Natural killer cell (primary cell): ENCODE measurements around the gene SLC38A5. TPM values are rescaled to one million over a fixed set of nuclear protein-coding genes. Genes with fewer than 3 reads are reported as not detected.

Experiments
- ATAC-seq, 3 donors: fragments of 150-1000 bp in 2 of 3; fragments of 200-7000 bp in 1 of 3; cut with Tn5 transposase; 1 replicate in 1 of 3; 2 replicates in 2 of 3; pipeline ENCODE4 v1.10.0; 2021; ENCODE audit warnings: mild to moderate bottlenecking in 2 of 3, moderate library complexity in 2 of 3
- DNase-seq, 2 donors: peaks; one replicate each; pipeline versions ENCODE4 v3.0.0 to v3.0.0-alpha.2; 2013 to 2021; ENCODE audit warnings: mixed read lengths in 1 of 2
- H3K27ac ChIP-seq: one replicate; pipeline ENCODE4 v1.5.1; 2013; ENCODE audit warnings: mild to moderate bottlenecking, low read length
- H3K27me3 ChIP-seq: one replicate; pipeline ENCODE4 v1.6.1; 2013; ENCODE audit warnings: low read length; ENCODE audit not compliant: control insufficient read depth, insufficient read depth
- H3K36me3 ChIP-seq: one replicate; pipeline ENCODE4 v1.6.1; 2013; ENCODE audit warnings: low read length; ENCODE audit not compliant: control insufficient read depth, insufficient read depth
- H3K4me1 ChIP-seq: one replicate; pipeline ENCODE4 v1.6.1; 2013; ENCODE audit warnings: low read length; ENCODE audit not compliant: control insufficient read depth, insufficient read depth
- H3K4me3 ChIP-seq: one replicate; pipeline ENCODE4 v1.5.1; 2013; ENCODE audit warnings: low read length
- H3K9me3 ChIP-seq: one replicate; pipeline ENCODE4 v1.6.1; 2013; ENCODE audit warnings: low read length; ENCODE audit not compliant: control insufficient read depth, insufficient read depth
- H3K27ac Mint-ChIP-seq, 2 donors: one replicate each; pipeline ENCODE4 v1.8.0; 2022; ENCODE audit warnings: mild to moderate bottlenecking in 2 of 2, mixed read lengths in 2 of 2, moderate library complexity in 1 of 2
- H3K27me3 Mint-ChIP-seq, 2 donors: one replicate each; pipeline ENCODE4 v1.8.0; 2022; ENCODE audit warnings: low read depth in 2 of 2, mixed read lengths in 2 of 2
- H3K36me3 Mint-ChIP-seq: one replicate; pipeline ENCODE4 v1.8.0; 2022; ENCODE audit warnings: mixed read lengths
- H3K4me1 Mint-ChIP-seq, 2 donors: one replicate each; pipeline ENCODE4 v1.8.0; 2022; ENCODE audit warnings: mixed read lengths in 2 of 2
- H3K4me3 Mint-ChIP-seq: one replicate; pipeline ENCODE4 v1.8.0; 2022; ENCODE audit warnings: mild to moderate bottlenecking, moderate library complexity, mixed read lengths
- H3K9me3 Mint-ChIP-seq, 2 donors: one replicate each; pipeline ENCODE4 v1.8.0; 2022; ENCODE audit warnings: mixed read lengths in 2 of 2
- WGBS: methylation state at CpG from one replicate; pipeline ENCODE4 v1.1.7; 2013; ENCODE audit warnings: missing lambda C conversion rate; ENCODE audit not compliant: insufficient coverage; 5-methylcytosine and 5-hydroxymethylcytosine counted together
- intact Hi-C: fragments of 100-400 bp; cut with micrococcal nuclease; formaldehyde crosslinking; loops from one replicate; pipeline ENCODE4 v1.14.2; 2022
- total RNA-seq, 4 donors: library from RNA; stranded (reverse); fragments of 120-200 nt in 1 of 4; gene quantifications; one replicate each; pipeline versions ENCODE4 v1.2.3 to v1.2.4, GENCODE V29; 2013 to 2022
- TF ChIP-seq, protein P1 (sequence below): fragments of 200-600 bp; IDR thresholded peaks from one replicate; pipeline ENCODE4 v1.8.0; 2022; ENCODE audit warnings: antibody characterized with exemption

SLC38A5 gene
- total RNA-seq, 3 donors from 2014 or later (not counting 1 experiment from before 2014, with no cell fraction given), result 20.3 to 25.1 (median 24.7) TPM

DNA sequence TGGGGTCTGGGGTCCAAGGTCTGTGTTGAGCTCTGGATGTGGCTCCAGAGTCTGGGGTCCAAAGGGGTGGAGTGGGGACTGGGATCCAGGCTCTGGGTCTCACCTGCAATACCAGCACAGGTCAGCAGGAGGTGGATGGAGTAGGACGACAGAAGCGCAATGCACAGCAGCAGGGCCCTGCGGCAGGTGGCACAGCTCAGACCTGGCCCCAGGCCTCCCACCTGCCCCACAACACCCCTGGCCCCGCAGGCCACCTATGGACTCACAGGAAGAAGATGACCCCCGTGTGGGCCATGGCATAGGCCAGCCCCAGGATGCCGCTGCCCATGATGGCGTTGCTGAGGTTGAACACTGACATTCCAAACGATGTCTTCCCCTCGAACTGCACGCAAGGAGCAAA, 3.4 kb downstream of the SLC38A5 start:
- H3K36me3 Mint-ChIP-seq, result no peaks in the 10 kb centered on the region
- no peaks in the 10 kb centered on the region for H3K9me3 ChIP-seq
- intact Hi-C loops, result no loop called here
- peaks cover 2% of the 10 kb centered on the region for H3K36me3 ChIP-seq
- 98% methylated on average over 9 of the region's 10 CpGs for WGBS
- no peak overlapping the region for H3K27ac ChIP-seq
- no peak overlapping the region for H3K4me3 ChIP-seq
- peak in 1 of 3 donors; percentile 23 for ATAC-seq
- DNase-seq, result peak in 1 of 2 donors; percentile 30
- no peaks in the 10 kb centered on the region for H3K27me3 Mint-ChIP-seq
- TF ChIP-seq, protein P1, sequence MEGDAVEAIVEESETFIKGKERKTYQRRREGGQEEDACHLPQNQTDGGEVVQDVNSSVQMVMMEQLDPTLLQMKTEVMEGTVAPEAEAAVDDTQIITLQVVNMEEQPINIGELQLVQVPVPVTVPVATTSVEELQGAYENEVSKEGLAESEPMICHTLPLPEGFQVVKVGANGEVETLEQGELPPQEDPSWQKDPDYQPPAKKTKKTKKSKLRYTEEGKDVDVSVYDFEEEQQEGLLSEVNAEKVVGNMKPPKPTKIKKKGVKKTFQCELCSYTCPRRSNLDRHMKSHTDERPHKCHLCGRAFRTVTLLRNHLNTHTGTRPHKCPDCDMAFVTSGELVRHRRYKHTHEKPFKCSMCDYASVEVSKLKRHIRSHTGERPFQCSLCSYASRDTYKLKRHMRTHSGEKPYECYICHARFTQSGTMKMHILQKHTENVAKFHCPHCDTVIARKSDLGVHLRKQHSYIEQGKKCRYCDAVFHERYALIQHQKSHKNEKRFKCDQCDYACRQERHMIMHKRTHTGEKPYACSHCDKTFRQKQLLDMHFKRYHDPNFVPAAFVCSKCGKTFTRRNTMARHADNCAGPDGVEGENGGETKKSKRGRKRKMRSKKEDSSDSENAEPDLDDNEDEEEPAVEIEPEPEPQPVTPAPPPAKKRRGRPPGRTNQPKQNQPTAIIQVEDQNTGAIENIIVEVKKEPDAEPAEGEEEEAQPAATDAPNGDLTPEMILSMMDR, result no peak
- no peak overlapping the region for H3K4me3 Mint-ChIP-seq
- peaks cover 20 to 53% of the 10 kb centered on the region in 2 donors for H3K4me1 Mint-ChIP-seq
- H3K4me1 ChIP-seq, result peaks cover 25% of the 10 kb centered on the region
- no peak overlapping the region for H3K27ac Mint-ChIP-seq
- H3K9me3 Mint-ChIP-seq, result no peaks in the 10 kb centered on the region
- H3K27me3 ChIP-seq, result no peaks in the 10 kb centered on the region

DNA sequence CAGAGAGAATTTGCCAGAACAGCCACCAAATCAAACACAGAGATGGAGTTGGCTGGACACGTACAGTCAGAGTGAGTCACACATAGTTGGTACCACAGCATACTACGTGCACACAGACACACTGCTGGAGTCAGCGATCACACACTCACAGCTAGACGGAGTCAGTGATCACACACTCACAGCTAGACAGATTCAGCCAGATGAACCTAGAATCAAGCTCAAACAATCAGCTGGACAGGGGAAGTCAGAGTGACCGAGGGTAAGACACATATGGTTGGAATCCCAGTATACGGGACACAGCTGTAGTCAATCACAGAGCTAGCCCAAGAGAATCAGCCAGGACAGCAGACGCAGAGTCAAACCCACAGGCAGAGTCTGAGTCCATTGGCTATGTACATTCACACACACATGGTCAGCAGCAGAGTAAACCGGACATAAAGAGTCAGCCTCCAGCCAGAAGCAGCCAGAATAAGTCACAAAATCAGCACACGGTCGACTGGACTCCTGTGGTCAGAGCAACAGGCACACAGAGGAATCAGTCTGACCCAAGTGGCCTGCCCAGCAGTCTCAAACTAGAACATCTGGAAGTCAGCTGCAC, 4.6 kb downstream of the SLC38A5 start:
- Mint-ChIP-seq H3K36me3 (no peaks in the 10 kb centered on the region), H3K27me3 (no peaks in the 10 kb centered on the region), H3K27ac (no peak overlapping the region), H3K4me1 (peaks cover 20 to 53% of the 10 kb centered on the region in 2 donors), H3K4me3 (no peak overlapping the region), H3K9me3 (no peaks in the 10 kb centered on the region)
- WGBS, result 96% methylated on average over 10 of the region's 10 CpGs
- H3K4me3 ChIP-seq, result no peak overlapping the region
- intact Hi-C loops, result no loop called here
- H3K27me3 ChIP-seq, result no peaks in the 10 kb centered on the region
- peaks cover 5% of the 10 kb centered on the region for H3K36me3 ChIP-seq
- TF ChIP-seq, protein P1, result no peak
- DNase-seq, result no peak
- H3K9me3 ChIP-seq, result no peaks in the 10 kb centered on the region
- H3K27ac ChIP-seq, result no peak overlapping the region
- ATAC-seq, result no peak
- H3K4me1 ChIP-seq, result peaks cover 25% of the 10 kb centered on the region

DNA sequence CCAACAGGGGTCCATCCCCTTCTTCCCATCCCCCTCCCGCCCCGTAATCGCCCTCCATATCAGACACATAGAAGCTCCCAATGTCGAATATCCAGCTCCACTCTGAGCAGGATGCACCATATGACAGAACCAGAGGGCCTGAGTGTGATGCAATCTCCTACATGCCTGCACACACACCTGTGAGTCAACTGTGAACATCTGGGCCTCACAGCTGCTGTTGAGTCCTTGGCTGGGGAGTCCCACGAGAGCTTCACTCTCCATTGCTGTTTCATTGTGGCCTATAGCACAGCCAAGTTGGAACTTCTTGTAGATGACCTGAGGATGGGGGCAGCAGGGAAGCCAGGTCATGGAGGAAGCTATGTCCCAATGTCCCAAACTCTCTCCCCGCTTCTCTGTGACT, 8.2 kb downstream of the SLC38A5 start:
- H3K27ac Mint-ChIP-seq, result no peak overlapping the region
- no peak overlapping the region for H3K27ac ChIP-seq

More for the DNA sequence above, 8.2 kb downstream of the SLC38A5 start:
- TF ChIP-seq, protein P1, result no peak
- Histone ChIP-seq H3K4me1 (no peaks in the 10 kb centered on the region), H3K27me3 (no peaks in the 10 kb centered on the region), H3K9me3 (no peaks in the 10 kb centered on the region), H3K36me3 (peaks cover 8% of the 10 kb centered on the region), H3K4me3 (no peak overlapping the region)
- Mint-ChIP-seq H3K4me1 (peaks cover 7 to 20% of the 10 kb centered on the region in 2 donors), H3K9me3 (no peaks in the 10 kb centered on the region), H3K36me3 (no peaks in the 10 kb centered on the region), H3K27me3 (no peaks in the 10 kb centered on the region), H3K4me3 (no peak overlapping the region)
- DNase-seq (no peak), ATAC-seq (no peak)
- 100% methylated on average over 5 of the region's 6 CpGs for WGBS
- intact Hi-C loops, result no loop called here
